ENCODE results near the gene TMEM222. TPM values are rescaled to one million over a fixed set of nuclear protein-coding genes. Genes with fewer than 3 reads are reported as not detected.
A peak's percentile ranks its signal among the peaks of the same experiment; 100 is the strongest.
"Not testable (repeated sequence)": the region's sequence is repeated elsewhere in the genome, so short reads cannot be mapped to it uniquely, and the experiment has no call there.

The TMEM222 gene
- total and polyA plus RNA-seq, 8 donors, result 11.9 to 37.0 (median 17.5) TPM

- WGBS, 2 donors, result 89 to 92% methylated on average over 13 of the region's 13 CpGs
- Histone ChIP-seq H3K36me3 (no peaks in the 10 kb centered on the region), H3K4me3 (peak overlapping the region in 1 of 4 donors; percentile 50), H3K27me3 (no peaks in the 10 kb centered on the region), H3K4me1 (no peaks in the 10 kb centered on the region), H3K27ac (no peak overlapping the region), H3K9me3 (no peaks in the 10 kb centered on the region)
- ATAC-seq, result no peak
- FAIRE-seq, result no peak
- no peak for TF ChIP-seq CTCF (IDR thresholded peaks at IDR 0.05)
- intact Hi-C loops (cut with DNase I), result loop anchor here in 1 of 3 donors (10.0 kb wide), 1 partner anchor 49 kb away; no protein-coding TSS in a partner anchor
- peak in 1 of 6 donors; percentile 33 for DNase-seq
Observed at GRCh38 chr1:27383661-27384060, 61.7 kb downstream of the TMEM222 start.

GRCh38 chr1:27384797-27385196 is 62.8 kb downstream of the TMEM222 start:
- not testable (repeated sequence) for H3K4me3 ChIP-seq, H3K27me3 ChIP-seq, H3K4me1 ChIP-seq, H3K27ac ChIP-seq, FAIRE-seq, H3K36me3 ChIP-seq, ATAC-seq, DNase-seq, H3K9me3 ChIP-seq
- intact Hi-C loops (cut with DNase I), result loop anchor here in 1 of 3 donors (10.0 kb wide), 1 partner anchor 50 kb away; no protein-coding TSS in a partner anchor
- WGBS, 2 donors, result 84 to 89% methylated on average over 3 of the region's 3 CpGs

Other genes starting within 250 kb of the TMEM222 start
- 10 to 100 TPM in 4 of 6 donors, 1 to 10 TPM in 2; 8.3 to 20.6 (median 11.1) TPM for gene SLC9A1, start 167.0 kb upstream of the TMEM222 start, total RNA-seq
- 10 to 100 TPM in 1 of 2 donors, 1 to 10 TPM in 1; 9.8 to 15.0 TPM for gene SLC9A1, start 167.0 kb upstream of the TMEM222 start, polyA plus RNA-seq
- gene WDTC1, start 87.5 kb upstream of the TMEM222 start, total RNA-seq, result 10 to 100 TPM; 15.6 to 33.2 (median 20.0) TPM
- 10 to 100 TPM; 12.2 to 12.8 TPM for gene WDTC1, start 87.5 kb upstream of the TMEM222 start, polyA plus RNA-seq
- gene SYTL1, start 19.9 kb downstream of the TMEM222 start, total RNA-seq, result 100 to 1,000 TPM in 4 of 6 donors, 10 to 100 TPM in 2; 45.8 to 128 (median 104) TPM
- gene SYTL1, start 19.9 kb downstream of the TMEM222 start, polyA plus RNA-seq, result 100 to 1,000 TPM; 207 to 254 TPM
- 10 to 100 TPM in 3 of 6 donors, 1 to 10 TPM in 3; 4.7 to 18.7 (median 9.8) TPM for gene MAP3K6, start 44.8 kb downstream of the TMEM222 start, total RNA-seq
- 10 to 100 TPM; 51.2 to 65.7 TPM for gene MAP3K6, start 44.8 kb downstream of the TMEM222 start, polyA plus RNA-seq
- 1 to 10 TPM in 5 of 6 donors, under 1 TPM in 1; 0.39 to 8.5 (median 2.2) TPM for gene FCN3, start 52.7 kb downstream of the TMEM222 start, total RNA-seq
- 10 to 100 TPM; 16.9 to 19.7 TPM for gene FCN3, start 52.7 kb downstream of the TMEM222 start, polyA plus RNA-seq
- gene CD164L2, start 61.2 kb downstream of the TMEM222 start, total RNA-seq, result under 1 TPM in 4 of 6 donors, not detected in 2; 0.19 to 0.66 (median 0.44) TPM
- under 1 TPM; 0.54 to 0.76 TPM for gene CD164L2, start 61.2 kb downstream of the TMEM222 start, polyA plus RNA-seq
- gene GPR3, start 70.5 kb downstream of the TMEM222 start, total RNA-seq, result under 1 TPM in 3 of 6 donors, not detected in 3; 0.09 to 0.28 (median 0.21) TPM
- under 1 TPM; 0.30 to 0.52 TPM for gene GPR3, start 70.5 kb downstream of the TMEM222 start, polyA plus RNA-seq
- gene WASF2, start 168.0 kb downstream of the TMEM222 start, total RNA-seq, result 10 to 100 TPM; 42.2 to 83.2 (median 54.5) TPM
- gene WASF2, start 168.0 kb downstream of the TMEM222 start, polyA plus RNA-seq, result 10 to 100 TPM; 13.5 to 16.1 TPM